K562 (cell line): ENCODE data around the gene CDC14A. TPM values are rescaled to one million over a fixed set of nuclear protein-coding genes. Genes with fewer than 3 reads are reported as not detected.
A peak's percentile ranks its signal among the peaks of the same experiment; 100 is the strongest.

Experiments used
- CC2D1A ChIP-seq: fragments of 450-650 bp; IDR thresholded peaks from 2 replicates; pipeline ENCODE4 v1.6.1; 2017; ENCODE audit warnings: mild to moderate bottlenecking
- CHD2 ChIP-seq: IDR thresholded peaks from 2 replicates; pipeline ENCODE4 v1.6.1; 2011; ENCODE audit warnings: low read depth, low read length
- CUX1 ChIP-seq: fragments of 200-800 bp; sonication (Bioruptor generic); IDR thresholded peaks from 2 replicates; pipeline ENCODE4 v1.6.1; 2016; ENCODE audit warnings: missing genetic modification characterization, missing compliant biosample characterization
- HNRNPUL1 ChIP-seq: fragments of 200-400 bp; formaldehyde crosslinking; IDR thresholded peaks from 2 replicates; pipeline ENCODE4 v1.6.1; 2017; ENCODE audit warnings: low read length
- KDM1A ChIP-seq, 2 experiments: fragments of 450-650 bp; IDR thresholded peaks; 2 replicates each; pipeline ENCODE4 v1.6.1; 2016; ENCODE audit warnings: mild to moderate bottlenecking in 2 of 2
- NR0B1 ChIP-seq: fragments of 450-650 bp; IDR thresholded peaks from one replicate; pipeline ENCODE4 v1.6.1; 2018; ENCODE audit warnings: mild to moderate bottlenecking, moderate library complexity; ENCODE audit not compliant: partially characterized antibody
- PTTG1 ChIP-seq: fragments of 450-650 bp; IDR thresholded peaks from 2 replicates; pipeline ENCODE4 v1.6.1; 2016; ENCODE audit warnings: low read depth, mild to moderate bottlenecking, missing genetic modification characterization, missing compliant biosample characterization
- ZBTB34 ChIP-seq: fragments of 250-450 bp; sonication (Bioruptor Pico); IDR thresholded peaks from 2 replicates; pipeline ENCODE4 v1.8.0; 2021; ENCODE audit warnings: mild to moderate bottlenecking, moderate library complexity
- ZMIZ1 ChIP-seq, 2 experiments: fragments of 150-350 bp in 1 of 2; IDR thresholded peaks; 2 replicates each; pipeline ENCODE4 v1.6.1; 2012 to 2016; ENCODE audit warnings: low read depth in 2 of 2, low read length in 2 of 2, mild to moderate bottlenecking in 1 of 2, moderate library complexity in 1 of 2
- ZNF175 ChIP-seq: fragments of 200-800 bp; sonication (Bioruptor generic); IDR thresholded peaks from 2 replicates; pipeline ENCODE4 v1.6.1; 2016; ENCODE audit warnings: low read depth, mild to moderate bottlenecking, missing genetic modification characterization, missing compliant biosample characterization
- ZNF699 ChIP-seq: fragments of 250-450 bp; sonication (Bioruptor Pico); IDR thresholded peaks from 2 replicates; pipeline ENCODE4 v1.8.0; 2021; ENCODE audit warnings: mild to moderate bottlenecking, moderate library complexity; ENCODE audit not compliant: insufficient replicate concordance
- ZNF740 ChIP-seq, 3 experiments: fragments of 200-800 bp in 1 of 3; sonication (Bioruptor generic) in 1 of 3; sonication (generic) in 1 of 3; formaldehyde crosslinking in 1 of 3; IDR thresholded peaks; 2 replicates each; pipeline versions ENCODE4 v1.6.1 to v1.8.0; 2016 to 2022; ENCODE audit warnings: mild to moderate bottlenecking in 2 of 3, missing compliant biosample characterization in 2 of 3, missing genetic modification characterization in 2 of 3, missing genetic modification reagents in 1 of 3
- polyA plus RNA-seq, 8 experiments: library from polyadenylated mRNA; depleted of rRNA in 4 of 8; stranded (reverse) in 5 of 8; unstranded in 3 of 8; fragments of >200 nt; fragmentation: Nextera tagmentation in 2 of 8; fragmentation: Illumina TruSeq in 1 of 8; extraction: Ambion mirVana in 2 of 8; extraction: Trizol in 1 of 8; gene quantifications; 2 replicates each; pipeline versions ENCODE4 v1.2.1 to v1.2.3, GENCODE V29; 2011 to 2014; ENCODE audit warnings: inconsistent platforms in 1 of 8, missing spikeins in 1 of 8
- total RNA-seq, 7 experiments: library from RNA; depleted of rRNA in 6 of 7; stranded (reverse); fragments of >200 nt in 6 of 7; fragmentation: Illumina TruSeq in 2 of 7; extraction: Trizol in 2 of 7; gene quantifications; 2 replicates each; pipeline versions ENCODE4 v1.2.1 to v1.2.3, GENCODE V29; 2011 to 2021; ENCODE audit warnings: low replicate concordance in 1 of 7

The CDC14A gene
- total and polyA plus RNA-seq, 9 of the 15 experiments (the other 6 are each of a cell fraction or from before 2014, with no cell fraction given): 17.0 to 74.3 (median 33.4) TPM

GRCh38 chr1:100347009-100347966, 5.0 kb upstream of the CDC14A start (continued):
- TF ChIP-seq NR0B1 (no peak), KDM1A (IDR thresholded peaks at IDR 0.05) (peak; percentile 86 to 89), ZNF175 (CRISPR knock-in tag) (peak; percentile 96), ZNF699 (no peak), HNRNPUL1 (no peak), CUX1 (CRISPR knock-in tag) (peak; percentile 84), ZMIZ1 (IDR thresholded peaks at IDR 0.05; ENCODE audit: low read depth in 2 of 2, low read length in 2 of 2) (peak in 1 of 2 experiments; percentile 86; a peak in 2 of 4 replicates), PTTG1 (tag) (no peak), ZNF740 (CRISPR knock-in tag; IDR thresholded peaks at IDR 0.05) (no peak), ZNF740 (tag; IDR thresholded peaks at IDR 0.05) (no peak), ZBTB34 (CRISPR knock-in tag) (peak; percentile 47; the same call in 1 of the 2 replicates), CC2D1A (peak; percentile 80), CHD2 (no peak)
